GM12878 (cell line): ENCODE data around the gene GNAT1. TPM values are rescaled to one million over a fixed set of nuclear protein-coding genes. Genes with fewer than 3 reads are reported as not detected.

ENCODE experiments used
- ATAC-seq: fragments of 200-7000 bp; cut with Tn5 transposase; 3 replicates; pipeline ENCODE4 v1.9.1; 2020; ENCODE audit warnings: mild to moderate bottlenecking, moderate library complexity
- BruUV-seq: library from RNA; stranded (reverse); fragments of 400-500 nt; replicated peaks from 2 replicates; lab custom pipeline; 2021; lab: Mats Ljungman, UMichigan
- CTCF ChIA-PET: fragments of 300-600 bp; sonication (Branson Sonifier 250); formaldehyde crosslinking; extraction: SDS; loops from one replicate; lab custom pipeline; 2021; ENCODE audit warnings: inconsistent platforms; lab: Yijun Ruan, JAX
- POLR2A ChIA-PET: fragments of 350-600 bp; formaldehyde crosslinking; extraction: SDS; loops from one replicate; lab custom pipeline; 2021; ENCODE audit warnings: inconsistent platforms; lab: Charles Lee
- RAD21 ChIA-PET: fragments of 300-600 bp; sonication (Branson Sonifier 250); formaldehyde crosslinking; loops from one replicate; lab custom pipeline; 2023; ENCODE audit warnings: antibody characterized with exemption; ENCODE audit not compliant: unreplicated experiment; lab: Charles Lee
- SMC1A ChIA-PET: fragments of 300-600 bp; sonication (Branson Sonifier 250); formaldehyde crosslinking; loops from one replicate; lab custom pipeline; 2023; ENCODE audit not compliant: unreplicated experiment, uncharacterized antibody; lab: Charles Lee
- DNase-seq: peaks from one replicate; pipeline ENCODE4 v3.0.0-alpha.2; 2011; ENCODE audit warnings: low read depth, low spot score
- FAIRE-seq: peaks from 3 replicates; lab custom pipeline; 2011; peaks lifted over from hg19 to GRCh38; lab: Jason Lieb, UNC
- H2AFZ ChIP-seq: 2 replicates; pipeline ENCODE4 v1.6.0; 2011; ENCODE audit warnings: low read depth, low read length, control low read depth; ENCODE audit not compliant: control insufficient read depth
- H3K27ac ChIP-seq: 2 replicates; pipeline ENCODE4 v1.5.1; 2011; ENCODE audit warnings: control low read depth; ENCODE audit not compliant: control insufficient read depth, insufficient read depth
- H3K27me3 ChIP-seq, 2 experiments: replicated peaks in 1 of 2; 2 replicates each; pipeline versions ENCODE4 v1.6.0 to v1.6.1; 2011; ENCODE audit warnings: low read length in 1 of 2; ENCODE audit not compliant: control insufficient read depth in 2 of 2, insufficient read depth in 2 of 2
- H3K36me3 ChIP-seq, 2 experiments: 2 replicates each; pipeline ENCODE4 v1.5.1; 2011; ENCODE audit warnings: low read length in 1 of 2; ENCODE audit not compliant: control insufficient read depth in 2 of 2, insufficient read depth in 2 of 2
- H3K4me1 ChIP-seq: 2 replicates; pipeline ENCODE4 v1.6.1; 2011; ENCODE audit warnings: mild to moderate bottlenecking, low read length, moderate library complexity, mixed read lengths; ENCODE audit not compliant: control insufficient read depth, insufficient read depth
- H3K4me2 ChIP-seq: 2 replicates; pipeline ENCODE4 v1.6.0; 2011; ENCODE audit warnings: control low read depth; ENCODE audit not compliant: control insufficient read depth, insufficient read depth
- H3K4me3 ChIP-seq: fragments of 200-600 bp; sonication (generic); 2 replicates; pipeline ENCODE4 v1.5.1; 2016
- H3K79me2 ChIP-seq: 2 replicates; pipeline ENCODE4 v1.6.0; 2011; ENCODE audit warnings: low read length; ENCODE audit not compliant: control insufficient read depth, insufficient read depth
- H3K9ac ChIP-seq: 2 replicates; pipeline ENCODE4 v1.8.0; 2011; ENCODE audit warnings: low read length, control low read depth, mixed read lengths; ENCODE audit not compliant: control insufficient read depth, insufficient read depth
- H3K9me3 ChIP-seq: replicated peaks from 3 replicates; pipeline ENCODE4 v1.5.1; 2011; ENCODE audit warnings: mild to moderate bottlenecking, low read length; ENCODE audit not compliant: control insufficient read depth, insufficient read depth
- H4K20me1 ChIP-seq: 2 replicates; pipeline ENCODE4 v1.6.0; 2011; ENCODE audit not compliant: control insufficient read depth, insufficient read depth
- ATF7 ChIP-seq: fragments of 450-650 bp; IDR thresholded peaks from 2 replicates; pipeline ENCODE4 v1.6.1; 2016; ENCODE audit warnings: low read depth, mild to moderate bottlenecking
- BCLAF1 ChIP-seq: fragments of 450-650 bp; IDR thresholded peaks from 2 replicates; pipeline ENCODE4 v1.6.1; 2017; ENCODE audit warnings: antibody characterized with exemption, mild to moderate bottlenecking, moderate library complexity
- E2F8 ChIP-seq: fragments of 450-650 bp; IDR thresholded peaks from 2 replicates; pipeline ENCODE4 v1.6.1; 2018; ENCODE audit warnings: mild to moderate bottlenecking, low read depth, moderate library complexity; ENCODE audit not compliant: partially characterized antibody
- MTA2 ChIP-seq: fragments of 450-650 bp; IDR thresholded peaks from 2 replicates; pipeline ENCODE4 v1.6.1; 2016; ENCODE audit warnings: low read depth, mild to moderate bottlenecking, moderate library complexity
- MYB ChIP-seq: fragments of 150-350 bp; IDR thresholded peaks from 2 replicates; pipeline ENCODE4 v1.6.1; 2014; ENCODE audit warnings: mild to moderate bottlenecking, low read depth, low read length, borderline replicate concordance
- NBN ChIP-seq: fragments of 450-650 bp; IDR thresholded peaks from 2 replicates; pipeline ENCODE4 v1.6.1; 2016
- NFYB ChIP-seq: IDR thresholded peaks from 2 replicates; pipeline ENCODE4 v1.6.1; 2011; ENCODE audit warnings: low read depth, mild to moderate bottlenecking, low read length, improper control_type of control experiment, moderate library complexity; ENCODE audit not compliant: insufficient read depth
- SMAD1 ChIP-seq: fragments of 450-650 bp; IDR thresholded peaks from 2 replicates; pipeline ENCODE4 v1.6.1; 2018; ENCODE audit warnings: mild to moderate bottlenecking, low read depth; ENCODE audit not compliant: partially characterized antibody
- YBX1 ChIP-seq: fragments of 450-650 bp; IDR thresholded peaks from 2 replicates; pipeline ENCODE4 v1.6.1; 2016; ENCODE audit warnings: antibody characterized with exemption
- WGBS: methylation state at CpG from one replicate; pipeline ENCODE4 v1.1.6; 2016; ENCODE audit warnings: low lambda C conversion rate; ENCODE audit not compliant: insufficient replicate concordance, insufficient coverage; ENCODE audit errors: missing lambda C conversion rate; 5-methylcytosine and 5-hydroxymethylcytosine counted together
- in situ Hi-C: fragments of 300-500 bp; cut with MboI; formaldehyde crosslinking; loops from 9 replicates; pipeline ENCODE4 v1.14.3; 2018; ENCODE audit warnings: mixed read lengths
- intact Hi-C: fragments of 100-400 bp; cut with micrococcal nuclease; formaldehyde crosslinking; loops from one replicate; pipeline ENCODE4 v1.14.2; 2022; ENCODE audit not compliant: unreplicated experiment
- polyA plus RNA-seq, 11 experiments: library from polyadenylated mRNA; depleted of rRNA in 4 of 11; unstranded in 6 of 11; stranded (reverse) in 5 of 11; fragments of >200 nt; fragmentation: Nextera tagmentation in 4 of 11; fragmentation: Illumina TruSeq in 1 of 11; extraction: Ambion mirVana in 4 of 11; extraction: Trizol in 1 of 11; gene quantifications; 1 replicate in 1 of 11; 2 replicates in 10 of 11; pipeline versions ENCODE4 v1.2.1 to v1.2.3, GENCODE V29; 2011 to 2016; ENCODE audit warnings: inconsistent platforms in 2 of 11, missing spikeins in 2 of 11, low read depth in 1 of 11
- total RNA-seq, 4 experiments: library from RNA; depleted of rRNA in 3 of 4; stranded (reverse); fragments of >200 nt in 3 of 4; fragmentation: Illumina TruSeq in 1 of 4; extraction: Trizol in 1 of 4; gene quantifications; 2 replicates each; pipeline versions ENCODE4 v1.2.1 to v1.2.3, GENCODE V29; 2013 to 2021

Gene GNAT1
- total and polyA plus RNA-seq, 10 of the 15 experiments (the other 5 are each of a cell fraction or from before 2014, with no cell fraction given), result not detected

GRCh38 chr3:50212971-50213370 lies 21.6 kb downstream of the GNAT1 start:
- no peak overlapping the region for H3K27ac ChIP-seq
- POLR2A ChIA-PET, result no interaction called here
- WGBS, result 4% methylated on average over 3 of the region's 3 CpGs
- in situ Hi-C loops, result no loop called here
- DNase-seq (no peak), FAIRE-seq (no peak), ATAC-seq (no peak)
- no peaks in the 10 kb centered on the region for H3K36me3 ChIP-seq
- no peak overlapping the region for H3K9ac ChIP-seq
- H3K9me3 ChIP-seq, result no peaks in the 10 kb centered on the region
- H4K20me1 ChIP-seq, result no peaks in the 10 kb centered on the region
- H2AFZ ChIP-seq, result no peak overlapping the region
- intact Hi-C loops, result no loop called here
- no peaks in the 10 kb centered on the region; a peak in 2 of 4 replicates for H3K27me3 ChIP-seq
- H3K4me1 ChIP-seq, result no peaks in the 10 kb centered on the region
- H3K4me3 ChIP-seq, result no peak overlapping the region
- no TSS peak for BruUV-seq
- H3K79me2 ChIP-seq, result no peaks in the 10 kb centered on the region
- H3K4me2 ChIP-seq, result no peak overlapping the region
- SMC1A ChIA-PET, result no interaction called here
- TF ChIP-seq YBX1 (no peak), BCLAF1 (no peak), NFYB (no peak), ATF7 (no peak), SMAD1 (no peak), NBN (no peak), E2F8 (no peak), MYB (no peak), MTA2 (no peak)
- CTCF ChIA-PET, result no interaction called here
- RAD21 ChIA-PET, result no interaction called here
